Measurements from ENCODE around the gene ZNF521.

- TF ChIP-seq EZH2 (IDR thresholded peaks at IDR 0.05; ENCODE audit: insufficient read depth, low read length) (no peak), CTCF (IDR thresholded peaks at IDR 0.05; ENCODE audit: insufficient read depth, low read depth, low read length) (no peak)
Observed at GRCh38 chr18:25234740-25235345, 117.1 kb downstream of the ZNF521 start.
